Calu3 (cell line): Measurements from ENCODE around the gene LAMC3. TPM values are rescaled to one million over a fixed set of nuclear protein-coding genes. Genes with fewer than 3 reads are reported as not detected.

ENCODE experiments used
- BruUV-seq: library from RNA; stranded (reverse); fragments of 400-500 nt; replicated peaks from 2 replicates; lab custom pipeline; 2021; lab: Mats Ljungman, UMichigan
- CTCF ChIA-PET: fragments of 300-600 bp; sonication (Branson Sonifier 250); formaldehyde crosslinking; loops from one replicate; lab custom pipeline; 2022; ENCODE audit warnings: antibody characterized with exemption; lab: Charles Lee
- DNase-seq: peaks from one replicate; pipeline ENCODE4 v3.0.0; 2022
- H3K27ac Mint-ChIP-seq: one replicate; pipeline ENCODE4 v1.8.0; 2022; ENCODE audit warnings: mixed read lengths; ENCODE audit not compliant: unreplicated experiment
- H3K27me3 Mint-ChIP-seq: one replicate; pipeline ENCODE4 v1.8.0; 2022; ENCODE audit warnings: mixed read lengths; ENCODE audit not compliant: unreplicated experiment
- H3K36me3 Mint-ChIP-seq: one replicate; pipeline ENCODE4 v1.8.0; 2022; ENCODE audit warnings: mild to moderate bottlenecking, moderate library complexity, mixed read lengths; ENCODE audit not compliant: insufficient read depth, unreplicated experiment
- H3K4me1 Mint-ChIP-seq: one replicate; pipeline ENCODE4 v1.8.0; 2022; ENCODE audit warnings: mild to moderate bottlenecking, low read depth, mixed read lengths; ENCODE audit not compliant: unreplicated experiment
- H3K4me3 Mint-ChIP-seq: one replicate; pipeline ENCODE4 v1.8.0; 2022; ENCODE audit warnings: mild to moderate bottlenecking, low read depth, moderate library complexity, mixed read lengths; ENCODE audit not compliant: unreplicated experiment
- H3K9me3 Mint-ChIP-seq: one replicate; pipeline ENCODE4 v1.8.0; 2022; ENCODE audit warnings: low read depth, mixed read lengths; ENCODE audit not compliant: unreplicated experiment
- CTCF ChIP-seq: fragments of 200-600 bp; IDR thresholded peaks from one replicate; pipeline ENCODE4 v1.8.0; 2022; ENCODE audit warnings: antibody characterized with exemption; ENCODE audit not compliant: unreplicated experiment
- intact Hi-C: fragments of 100-400 bp; cut with micrococcal nuclease; formaldehyde crosslinking; loops from one replicate; pipeline ENCODE4 v1.10.0; 2022; ENCODE audit not compliant: unreplicated experiment
- total RNA-seq: library from RNA; stranded (reverse); gene quantifications from 2 replicates; pipeline ENCODE4 v1.2.3, GENCODE V29; 2022

Gene LAMC3
- total RNA-seq, 1 experiment from 2014 or later = not detected

- CTCF ChIA-PET = no interaction called here
- intact Hi-C loops = no loop called here
These were observed 83.8 kb downstream of the LAMC3 start for GRCh38 chr9:131092548-131093440.

GRCh38 chr9:131094015-131094414 is 85.0 kb downstream of the LAMC3 start:
- intact Hi-C loops = no loop called here
- DNase-seq = no peak
- no peaks in the 10 kb centered on the region for H3K4me1 Mint-ChIP-seq
- no peaks in the 10 kb centered on the region for H3K9me3 Mint-ChIP-seq
- peaks cover 23% of the 10 kb centered on the region for H3K36me3 Mint-ChIP-seq
- no peak overlapping the region for H3K4me3 Mint-ChIP-seq
- CTCF ChIA-PET = no interaction called here
- no TSS peak for BruUV-seq
- H3K27me3 Mint-ChIP-seq = peaks cover 27% of the 10 kb centered on the region
- no peak overlapping the region for H3K27ac Mint-ChIP-seq
- TF ChIP-seq CTCF = no peak

More at GRCh38 chr9:131092548-131093440, 83.8 kb downstream of the LAMC3 start:
- H3K27me3 Mint-ChIP-seq = peaks cover 27% of the 10 kb centered on the region
- no peak for DNase-seq
- H3K9me3 Mint-ChIP-seq = no peaks in the 10 kb centered on the region
- TF ChIP-seq CTCF = no peak
- no peak overlapping the region for H3K27ac Mint-ChIP-seq
- H3K36me3 Mint-ChIP-seq = peaks cover 23% of the 10 kb centered on the region
- no TSS peak for BruUV-seq
- H3K4me3 Mint-ChIP-seq = no peak overlapping the region
- H3K4me1 Mint-ChIP-seq = no peaks in the 10 kb centered on the region

- Mint-ChIP-seq H3K4me1 (no peaks in the 10 kb centered on the region), H3K9me3 (no peaks in the 10 kb centered on the region), H3K27ac (no peak overlapping the region), H3K27me3 (peaks cover 27% of the 10 kb centered on the region), H3K36me3 (peaks cover 23% of the 10 kb centered on the region), H3K4me3 (no peak overlapping the region)
- intact Hi-C loops = no loop called here
- no peak for DNase-seq
- TF ChIP-seq CTCF = no peak
- CTCF ChIA-PET = interaction anchor here (0.7 kb wide), 1 partner anchor 177 kb away, joined by 3 read pairs; no protein-coding TSS in a partner anchor
- BruUV-seq = no TSS peak
These were observed 85.6 kb downstream of the LAMC3 start for GRCh38 chr9:131094622-131095021.

GRCh38 chr9:131095666-131096268 is 86.8 kb downstream of the LAMC3 start:
- Mint-ChIP-seq H3K4me1 (no peaks in the 10 kb centered on the region), H3K27ac (no peak overlapping the region), H3K36me3 (peaks cover 23% of the 10 kb centered on the region), H3K27me3 (peaks cover 27% of the 10 kb centered on the region), H3K9me3 (no peaks in the 10 kb centered on the region), H3K4me3 (peak overlapping the region; percentile 71)
- CTCF ChIA-PET = no interaction called here
- TF ChIP-seq CTCF = no peak
- no peak for DNase-seq
- intact Hi-C loops = no loop called here
- no TSS peak for BruUV-seq
